ENCODE measurements around the gene ZFP64.

ZFP64 gene

GRCh38 chr20:52175840-52176239 is 15.7 kb downstream of the ZFP64 start:
- no peak overlapping the region for H3K4me3 ChIP-seq (ENCODE audit: low read depth, low read length)
- TF ChIP-seq CTCF (IDR thresholded peaks at IDR 0.05; ENCODE audit: low read depth, low read length) = no peak
- no peak for DNase-seq (ENCODE audit: low read depth, low spot score)
- in situ Hi-C loops (cut with HindIII; ENCODE audit: low sequenced_read_pairs) = no loop called here

- H3K4me3 ChIP-seq (ENCODE audit: low read depth, low read length) = no peak overlapping the region
- TF ChIP-seq CTCF (IDR thresholded peaks at IDR 0.05; ENCODE audit: low read depth, low read length) = no peak
- in situ Hi-C loops (cut with HindIII; ENCODE audit: low sequenced_read_pairs) = no loop called here
- DNase-seq (ENCODE audit: low read depth, low spot score) = no peak
These were observed 19.1 kb downstream of the ZFP64 start for GRCh38 chr20:52172392-52173047.

GRCh38 chr20:52171025-52171424 is 20.6 kb downstream of the ZFP64 start:
- no peak overlapping the region for H3K4me3 ChIP-seq (ENCODE audit: low read depth, low read length)
- no peak for TF ChIP-seq CTCF (IDR thresholded peaks at IDR 0.05; ENCODE audit: low read depth, low read length)
- in situ Hi-C loops (cut with HindIII; ENCODE audit: low sequenced_read_pairs) = no loop called here
- no peak for DNase-seq (ENCODE audit: low read depth, low spot score)

- no peak for DNase-seq (ENCODE audit: low read depth, low spot score)
- TF ChIP-seq CTCF (IDR thresholded peaks at IDR 0.05; ENCODE audit: low read depth, low read length) = no peak
- no peak overlapping the region for H3K4me3 ChIP-seq (ENCODE audit: low read depth, low read length)
- in situ Hi-C loops (cut with HindIII; ENCODE audit: low sequenced_read_pairs) = no loop called here
These were observed 23.5 kb downstream of the ZFP64 start for GRCh38 chr20:52168116-52168515.

GRCh38 chr20:52167232-52167840 is 24.2 kb downstream of the ZFP64 start:
- H3K4me3 ChIP-seq (ENCODE audit: low read depth, low read length) = no peak overlapping the region
- TF ChIP-seq CTCF (IDR thresholded peaks at IDR 0.05; ENCODE audit: low read depth, low read length) = no peak
- in situ Hi-C loops (cut with HindIII; ENCODE audit: low sequenced_read_pairs) = no loop called here
- no peak for DNase-seq (ENCODE audit: low read depth, low spot score)

GRCh38 chr20:52166150-52166549 is 25.4 kb downstream of the ZFP64 start:
- no peak overlapping the region for H3K4me3 ChIP-seq (ENCODE audit: low read depth, low read length)
- in situ Hi-C loops (cut with HindIII; ENCODE audit: low sequenced_read_pairs) = no loop called here
- DNase-seq (ENCODE audit: low read depth, low spot score) = no peak
- TF ChIP-seq CTCF (IDR thresholded peaks at IDR 0.05; ENCODE audit: low read depth, low read length) = no peak
